Superior temporal gyrus (tissue), 1 donor: Measurements from ENCODE around the gene PDXK.
"Not testable (repeated sequence)": the region's sequence is repeated elsewhere in the genome, so short reads cannot be mapped to it uniquely, and the experiment has no call there.

Source experiments
- DNase-seq: peaks from one replicate; pipeline ENCODE4 v3.0.0-alpha.2; 2016; ENCODE audit errors: extremely low spot score

Gene PDXK

GRCh38 chr21:43697758-43698643 lies 20.9 kb upstream of the PDXK start:
- no peak for DNase-seq

- DNase-seq = not testable (repeated sequence)
Measured at GRCh38 chr21:43699492-43699777, 19.5 kb upstream of the PDXK start.

- DNase-seq = no peak
Measured at GRCh38 chr21:43699933-43700599, 18.9 kb upstream of the PDXK start.

- DNase-seq = no peak
Measured at GRCh38 chr21:43701936-43702784, 16.8 kb upstream of the PDXK start.

GRCh38 chr21:43702785-43703034 lies 16.2 kb upstream of the PDXK start:
- no peak for DNase-seq

- no peak for DNase-seq
Measured at GRCh38 chr21:43703035-43703880, 15.7 kb upstream of the PDXK start.

GRCh38 chr21:43707462-43707861 lies 11.5 kb upstream of the PDXK start:
- no peak for DNase-seq

- no peak for DNase-seq
Measured at GRCh38 chr21:43708745-43709381, 10.1 kb upstream of the PDXK start.

GRCh38 chr21:43712268-43712942 lies 6.5 kb upstream of the PDXK start:
- no peak for DNase-seq

GRCh38 chr21:43713123-43713522 lies 5.8 kb upstream of the PDXK start:
- DNase-seq = not testable (repeated sequence)

- DNase-seq = no peak
Measured at GRCh38 chr21:43716376-43717165, 2.4 kb upstream of the PDXK start.

- DNase-seq = no peak
Measured at GRCh38 chr21:43717166-43717853, 1.6 kb upstream of the PDXK start.

- DNase-seq = no peak
Measured at GRCh38 chr21:43717967-43718871, 710 bp upstream of the PDXK start.

GRCh38 chr21:43719748-43720538 lies 1.0 kb downstream of the PDXK start:
- DNase-seq = no peak

GRCh38 chr21:43720539-43721166 lies 1.7 kb downstream of the PDXK start:
- no peak for DNase-seq

GRCh38 chr21:43721206-43721605 lies 2.3 kb downstream of the PDXK start:
- no peak for DNase-seq

GRCh38 chr21:43721939-43722338 lies 3.0 kb downstream of the PDXK start:
- no peak for DNase-seq
